Large intestine (tissue), 3 donors: Measurements from ENCODE around the gene FIG4. TPM values are rescaled to one million over a fixed set of nuclear protein-coding genes. Genes with fewer than 3 reads are reported as not detected.

Experiments
- DNase-seq, 2 donors: peaks; one replicate each; pipeline versions ENCODE4 v3.0.0 to v3.0.0-alpha.2; 2013
- H3K27ac ChIP-seq: one replicate; pipeline ENCODE4 v1.5.1; 2013; ENCODE audit warnings: low read length
- H3K27me3 ChIP-seq: 2 replicates; pipeline ENCODE4 v1.6.1; 2013; ENCODE audit warnings: low read length; ENCODE audit not compliant: control insufficient read depth, insufficient read depth
- H3K36me3 ChIP-seq: 2 replicates; pipeline ENCODE4 v1.6.1; 2013; ENCODE audit warnings: low read length; ENCODE audit not compliant: control insufficient read depth, insufficient read depth
- H3K4me1 ChIP-seq: one replicate; pipeline ENCODE4 v1.6.1; 2013; ENCODE audit warnings: low read length; ENCODE audit not compliant: control insufficient read depth, insufficient read depth
- H3K4me3 ChIP-seq: one replicate; pipeline ENCODE4 v1.5.1; 2013; ENCODE audit warnings: low read length
- H3K9me3 ChIP-seq: one replicate; pipeline ENCODE4 v1.6.1; 2013; ENCODE audit warnings: mild to moderate bottlenecking, low read depth, low read length, moderate library complexity; ENCODE audit not compliant: control insufficient read depth
- WGBS: methylation state at CpG from one replicate; pipeline ENCODE4 v1.1.5; 2013; ENCODE audit warnings: low lambda C conversion rate; ENCODE audit not compliant: insufficient coverage; 5-methylcytosine and 5-hydroxymethylcytosine counted together
- polyA plus RNA-seq: library from polyadenylated mRNA; unstranded; fragments of 120-200 nt; gene quantifications from one replicate; pipeline ENCODE4 v1.2.1, GENCODE V29; 2013

Gene FIG4
- polyA plus RNA-seq, 1 donor, result 15.1 TPM

DNA sequence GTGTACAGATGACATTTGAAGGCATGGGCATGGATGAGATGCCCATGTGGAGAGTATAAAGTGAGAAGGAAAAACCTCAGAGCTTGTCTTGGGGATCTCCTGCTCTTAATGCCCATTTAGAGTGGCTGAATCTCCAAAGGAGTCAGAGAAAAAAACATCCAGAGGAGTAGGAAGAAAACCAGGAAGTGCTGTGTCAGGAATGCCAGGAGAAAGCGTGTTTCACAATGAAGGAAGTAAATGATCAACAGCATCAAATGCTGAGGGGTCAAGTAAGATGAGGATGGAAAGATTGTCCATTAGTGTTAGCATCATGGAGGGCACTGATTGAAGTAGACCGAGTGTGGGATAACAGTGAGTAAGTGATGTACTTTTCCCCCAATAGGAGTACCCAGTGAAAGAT is 56.1 kb downstream of the FIG4 start:
- WGBS, result 67% methylated on average over 1 of the region's 2 CpGs
- no peak for DNase-seq
- H3K36me3 ChIP-seq, result peaks cover 9% of the 10 kb centered on the region

DNA sequence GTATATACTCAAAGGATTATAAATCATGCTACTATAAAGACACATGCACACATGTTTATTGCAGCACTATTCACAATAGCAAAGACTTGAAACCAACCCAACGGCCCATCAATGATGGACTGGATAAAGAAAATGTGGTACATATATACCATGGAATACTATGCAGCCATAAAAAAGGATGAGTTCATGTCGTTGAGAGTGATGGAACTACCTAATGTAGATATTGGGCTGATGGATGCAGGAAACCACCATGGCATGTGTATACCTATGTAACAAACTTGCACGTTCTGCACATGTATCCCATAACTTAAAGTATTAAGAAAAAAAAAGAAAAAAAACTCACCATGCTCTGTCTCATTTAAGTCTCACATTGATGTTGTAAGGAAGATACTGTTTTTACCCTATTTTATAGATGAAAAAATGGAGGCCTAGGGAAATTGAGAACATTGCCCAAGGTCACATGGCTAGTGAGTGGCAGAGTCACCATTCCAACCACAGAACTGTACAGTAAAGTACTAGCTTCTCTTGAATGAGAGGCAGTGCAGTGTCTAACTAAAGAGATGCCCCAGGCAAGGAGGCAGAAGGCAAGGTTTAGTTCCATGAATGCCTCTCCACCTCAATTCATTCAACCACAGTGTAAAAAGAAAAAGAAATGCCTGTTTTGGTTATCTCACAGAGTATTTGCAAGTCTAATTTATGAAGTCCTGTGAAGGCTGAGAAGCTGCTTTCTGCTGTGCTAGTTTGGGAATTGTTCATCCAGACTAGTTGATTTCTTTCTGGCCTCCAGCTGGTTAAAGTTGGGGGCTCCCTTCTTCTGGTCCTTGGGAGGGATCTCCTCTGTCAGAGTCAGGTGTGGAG is 68.2 kb downstream of the FIG4 start:
- Histone ChIP-seq H3K4me3 (no peak overlapping the region), H3K27me3 (no peaks in the 10 kb centered on the region), H3K9me3 (no peaks in the 10 kb centered on the region), H3K36me3 (no peaks in the 10 kb centered on the region), H3K27ac (no peak overlapping the region), H3K4me1 (no peaks in the 10 kb centered on the region)
- no CpG with 5 or more reads among the region's 3 CpGs for WGBS
- DNase-seq, result no peak

More for the DNA sequence above, 56.1 kb downstream of the FIG4 start:
- H3K4me3 ChIP-seq, result no peak overlapping the region
- H3K9me3 ChIP-seq, result no peaks in the 10 kb centered on the region
- no peak overlapping the region for H3K27ac ChIP-seq
- H3K4me1 ChIP-seq, result no peaks in the 10 kb centered on the region
- no peaks in the 10 kb centered on the region for H3K27me3 ChIP-seq

DNA sequence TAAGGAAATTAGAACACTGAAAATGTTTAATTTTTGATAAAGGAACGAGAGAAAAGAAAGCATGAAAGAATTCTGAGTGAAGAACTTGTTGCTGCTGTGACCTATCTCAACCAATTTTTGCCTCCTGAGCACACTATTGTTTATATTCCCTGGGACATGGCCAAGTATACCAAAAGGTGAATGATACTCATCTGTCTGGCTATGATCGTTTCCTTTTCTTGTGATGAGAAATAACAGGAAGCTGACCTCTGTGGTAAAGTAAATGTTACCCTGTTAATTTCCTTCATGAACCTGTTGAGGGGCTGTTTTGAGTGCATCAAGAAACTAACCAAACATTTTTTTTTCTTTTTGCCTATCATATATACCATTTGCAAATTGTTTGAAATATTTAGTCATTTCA is 69.1 kb downstream of the FIG4 start:
- H3K4me1 ChIP-seq, result no peaks in the 10 kb centered on the region
- DNase-seq, result no peak
- no peaks in the 10 kb centered on the region for H3K36me3 ChIP-seq
- H3K27ac ChIP-seq, result no peak overlapping the region
- WGBS, result 100% methylated on average over 1 of the region's 2 CpGs
- H3K27me3 ChIP-seq, result no peaks in the 10 kb centered on the region
- no peaks in the 10 kb centered on the region for H3K9me3 ChIP-seq
- H3K4me3 ChIP-seq, result no peak overlapping the region

DNA sequence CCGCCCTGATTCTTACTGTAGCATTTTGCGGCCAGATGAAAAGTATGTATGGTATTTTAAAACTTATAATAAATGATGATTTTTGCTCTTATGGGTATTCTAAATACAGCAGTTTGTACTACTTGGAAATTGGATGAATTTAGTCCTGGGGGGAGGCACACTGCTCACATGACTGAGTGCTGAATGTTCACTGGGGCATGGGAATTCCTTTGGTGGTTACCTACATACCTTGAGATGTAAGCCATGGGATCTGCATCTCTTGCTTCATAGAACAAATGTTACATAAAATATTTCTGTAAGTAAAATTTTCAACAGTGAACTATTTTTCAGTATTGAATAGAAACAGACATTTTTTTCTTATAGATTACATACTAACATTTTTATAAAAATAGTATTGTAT is 71.1 kb downstream of the FIG4 start:
- Histone ChIP-seq H3K9me3 (no peaks in the 10 kb centered on the region), H3K27ac (no peak overlapping the region), H3K36me3 (peaks cover 10% of the 10 kb centered on the region), H3K4me3 (no peak overlapping the region), H3K4me1 (no peaks in the 10 kb centered on the region), H3K27me3 (no peaks in the 10 kb centered on the region)
- no peak for DNase-seq
- no CpG with 5 or more reads among the region's 2 CpGs for WGBS

DNA sequence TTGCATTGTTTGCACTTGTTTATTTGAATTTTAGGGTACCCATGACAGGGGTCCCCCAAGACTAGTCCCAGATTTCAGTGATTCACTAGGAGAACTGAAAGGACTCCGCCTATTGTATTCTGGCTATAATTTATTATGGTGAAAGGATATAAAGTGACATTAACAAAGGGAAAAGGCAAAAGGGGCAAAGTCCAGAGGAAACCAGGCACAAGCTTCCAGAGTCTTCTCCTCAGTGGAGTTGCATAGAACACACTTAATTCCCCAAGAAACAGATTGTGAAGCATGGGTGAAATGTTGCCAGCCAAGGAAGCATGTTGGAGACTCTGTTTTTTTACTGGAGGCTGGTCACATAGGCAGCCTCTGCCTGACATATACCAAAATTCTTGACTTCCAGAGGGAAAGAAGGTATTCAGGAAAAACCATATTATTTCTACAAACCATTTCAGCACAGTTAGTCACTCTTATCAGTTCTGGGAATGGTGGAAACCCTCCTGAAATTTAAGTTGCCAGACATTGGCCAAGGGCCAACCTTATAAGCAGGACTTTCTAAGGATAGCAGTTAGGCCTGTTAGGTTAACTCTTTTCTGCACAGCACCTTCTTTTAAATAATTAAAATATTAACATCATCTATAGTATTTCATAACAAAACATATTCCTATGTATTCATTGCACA is 71.8 kb downstream of the FIG4 start:
- 40% methylated on average over 1 of the region's 1 CpG for WGBS
- no peak overlapping the region for H3K27ac ChIP-seq
- H3K4me1 ChIP-seq, result no peaks in the 10 kb centered on the region
- H3K4me3 ChIP-seq, result no peak overlapping the region
- peaks cover 15% of the 10 kb centered on the region for H3K36me3 ChIP-seq
- H3K9me3 ChIP-seq, result no peaks in the 10 kb centered on the region
- H3K27me3 ChIP-seq, result no peaks in the 10 kb centered on the region
- DNase-seq, result no peak

DNA sequence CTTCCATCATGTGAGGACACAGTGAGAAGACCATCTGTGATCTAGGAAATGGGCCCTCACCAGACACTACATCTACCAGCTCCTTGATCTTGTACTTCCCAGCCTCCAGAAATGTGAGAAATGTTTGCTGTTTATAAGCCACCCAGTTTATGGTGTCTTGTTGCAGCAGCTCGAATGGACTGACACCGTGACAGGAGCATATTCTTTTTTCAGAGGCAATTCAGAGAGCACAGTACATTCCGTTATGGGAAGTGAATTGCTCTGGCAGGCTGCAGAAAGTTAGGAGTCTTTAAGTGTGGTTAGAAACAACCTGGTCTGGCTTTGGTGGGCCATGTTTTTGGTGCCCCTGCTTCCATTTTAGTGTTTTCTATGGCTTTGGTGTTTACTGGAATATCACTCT is 75.1 kb downstream of the FIG4 start:
- Histone ChIP-seq H3K36me3 (peaks cover 22% of the 10 kb centered on the region), H3K4me3 (no peak overlapping the region), H3K27ac (no peak overlapping the region), H3K4me1 (no peaks in the 10 kb centered on the region), H3K27me3 (no peaks in the 10 kb centered on the region), H3K9me3 (no peaks in the 10 kb centered on the region)
- WGBS, result no CpG with 5 or more reads among the region's 3 CpGs
- no peak for DNase-seq

DNA sequence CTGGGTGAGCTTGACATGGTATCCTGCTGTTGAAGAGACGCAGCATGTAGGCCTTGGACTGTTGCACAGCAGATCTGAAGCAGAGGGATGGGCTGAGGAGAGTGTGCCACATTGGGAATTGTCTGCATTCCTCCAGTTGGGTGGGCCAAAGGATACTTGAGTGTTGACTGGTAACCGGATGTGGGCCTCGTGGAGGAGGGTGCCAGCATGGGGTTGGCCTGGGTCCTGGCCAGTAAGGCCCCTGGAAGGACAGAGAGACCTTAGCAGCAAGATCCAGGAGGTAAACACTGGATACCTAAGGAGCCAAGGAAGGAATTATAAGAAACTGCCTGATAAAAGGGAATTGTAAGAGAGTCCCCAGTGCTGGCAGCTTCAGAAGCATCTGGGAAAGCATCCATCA is 76.9 kb downstream of the FIG4 start:
- no peaks in the 10 kb centered on the region for H3K9me3 ChIP-seq
- no peak for DNase-seq
- no peak overlapping the region for H3K4me3 ChIP-seq
- no peaks in the 10 kb centered on the region for H3K27me3 ChIP-seq
- WGBS, result no CpG with 5 or more reads among the region's 3 CpGs
- H3K36me3 ChIP-seq, result peaks cover 22% of the 10 kb centered on the region
- no peak overlapping the region for H3K27ac ChIP-seq
- no peaks in the 10 kb centered on the region for H3K4me1 ChIP-seq

DNA sequence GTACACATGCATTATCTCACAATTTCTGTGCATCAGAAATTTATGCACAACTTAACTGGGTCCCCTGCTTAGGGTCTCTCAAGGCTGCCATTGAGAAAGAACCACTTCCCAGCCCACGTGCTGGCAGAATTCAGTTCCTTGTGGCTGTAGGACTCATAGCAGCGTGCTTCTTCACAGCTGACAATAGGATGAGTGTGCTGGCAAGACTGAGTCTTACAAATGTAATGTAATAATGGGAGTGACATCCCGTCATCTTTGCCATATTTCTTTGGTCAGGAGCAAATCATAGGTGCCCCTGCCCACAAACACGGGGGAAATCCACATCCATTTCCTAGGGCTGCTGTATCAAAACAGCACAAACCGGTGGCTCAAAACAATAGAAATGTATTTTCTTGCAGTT is 77.4 kb downstream of the FIG4 start:
- 100% methylated on average over 1 of the region's 5 CpGs for WGBS
- Histone ChIP-seq H3K36me3 (peaks cover 22% of the 10 kb centered on the region), H3K9me3 (no peaks in the 10 kb centered on the region), H3K27me3 (no peaks in the 10 kb centered on the region), H3K27ac (no peak overlapping the region), H3K4me1 (no peaks in the 10 kb centered on the region), H3K4me3 (no peak overlapping the region)
- DNase-seq, result no peak

DNA sequence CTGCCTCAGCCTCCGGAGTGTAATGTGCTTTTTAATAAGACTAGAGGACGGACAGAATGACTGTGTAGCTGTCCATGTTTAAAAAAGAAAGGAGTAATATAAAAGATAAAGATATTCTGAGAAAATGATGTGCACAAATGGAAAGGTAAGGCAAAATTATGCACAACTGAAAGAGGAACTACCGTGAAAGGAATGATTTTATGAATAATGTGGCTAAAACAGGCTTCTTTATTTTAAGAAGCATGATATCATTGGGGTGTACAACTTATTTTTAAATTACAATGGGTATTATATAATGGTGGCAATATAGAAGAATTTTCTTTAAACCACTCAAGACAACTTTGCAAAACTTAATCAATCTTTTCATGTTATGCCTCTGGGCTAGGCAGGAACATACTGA is 78.1 kb downstream of the FIG4 start:
- Histone ChIP-seq H3K36me3 (peaks cover 22% of the 10 kb centered on the region), H3K4me3 (no peak overlapping the region), H3K27ac (no peak overlapping the region), H3K4me1 (no peaks in the 10 kb centered on the region), H3K27me3 (no peaks in the 10 kb centered on the region), H3K9me3 (no peaks in the 10 kb centered on the region)
- no peak for DNase-seq
- 93% methylated on average over 3 of the region's 3 CpGs for WGBS

DNA sequence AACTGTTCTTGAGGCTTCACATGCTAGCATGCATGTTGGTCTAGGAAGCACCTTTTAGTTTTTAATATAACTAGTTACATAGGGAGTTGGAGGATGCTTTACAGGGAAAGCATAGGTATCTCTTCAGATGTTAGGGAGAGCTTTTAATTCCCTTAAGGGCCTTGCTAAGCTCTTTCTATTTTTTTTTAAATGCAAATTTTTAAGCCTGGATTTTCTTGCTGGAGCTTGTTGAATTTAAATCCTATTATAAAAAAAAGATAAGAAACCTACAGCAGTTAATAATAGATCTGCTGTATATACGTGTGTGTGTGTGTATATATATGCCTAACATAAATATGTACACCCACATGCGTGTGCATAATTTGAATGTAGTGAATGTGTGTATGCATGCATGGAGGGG is 79.0 kb downstream of the FIG4 start:
- H3K4me3 ChIP-seq, result no peak overlapping the region
- H3K27me3 ChIP-seq, result no peaks in the 10 kb centered on the region
- WGBS, result 100% methylated on average over 1 of the region's 2 CpGs
- no peak overlapping the region for H3K27ac ChIP-seq
- no peak for DNase-seq
- no peaks in the 10 kb centered on the region for H3K9me3 ChIP-seq
- H3K4me1 ChIP-seq, result no peaks in the 10 kb centered on the region
- peaks cover 22% of the 10 kb centered on the region for H3K36me3 ChIP-seq
